ENCODE data around the gene CXCR5.

The CXCR5 gene

DNA sequence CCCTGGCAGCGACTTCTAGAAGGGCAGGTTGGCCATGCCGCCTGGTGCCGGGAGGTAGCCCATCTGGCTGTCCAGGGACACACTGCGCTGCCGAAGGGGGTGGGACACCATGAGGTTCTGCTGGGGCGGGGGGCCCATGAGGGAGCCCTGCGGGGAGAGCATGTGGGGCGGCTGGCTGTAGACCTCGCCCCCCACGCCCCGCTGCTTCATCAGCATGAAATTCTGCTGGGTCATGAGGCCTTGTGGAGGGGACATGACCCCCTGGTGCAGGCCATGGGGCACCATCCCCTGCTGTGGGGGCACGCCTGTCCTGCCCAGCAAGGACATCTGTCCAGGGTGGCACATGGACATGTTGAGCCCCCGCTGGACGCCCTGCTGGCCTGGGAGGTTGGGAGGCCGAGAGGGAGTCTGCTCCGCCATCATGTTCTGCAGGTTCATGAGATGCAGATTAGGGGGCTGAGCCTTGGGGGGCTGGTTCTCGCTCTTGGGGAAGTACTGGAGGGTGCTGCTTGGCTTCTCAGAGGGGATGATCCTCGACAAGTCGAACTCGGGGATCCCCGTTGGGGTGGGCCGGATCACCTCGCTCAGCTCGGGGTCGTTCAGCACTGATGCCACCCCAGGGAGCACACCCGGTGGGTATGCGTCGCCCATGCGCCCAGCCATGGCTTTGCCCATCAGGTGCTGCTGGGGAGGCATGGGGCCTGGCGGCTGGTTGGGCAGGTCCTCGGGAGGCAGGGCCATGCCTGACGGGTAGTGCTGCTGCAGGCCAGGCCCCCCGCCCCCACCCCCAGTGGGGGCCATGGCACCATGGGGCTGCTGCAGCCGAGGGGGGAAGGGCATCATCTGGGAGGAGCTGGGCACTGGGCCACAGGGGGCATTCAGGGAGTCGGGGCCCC is 15.0 kb downstream of the CXCR5 start:
- DNase-seq (ENCODE audit: low read depth): no peak

GRCh38 chr11:118899296-118899688 is 15.6 kb downstream of the CXCR5 start:
- DNase-seq (ENCODE audit: low read depth): no peak

DNA sequence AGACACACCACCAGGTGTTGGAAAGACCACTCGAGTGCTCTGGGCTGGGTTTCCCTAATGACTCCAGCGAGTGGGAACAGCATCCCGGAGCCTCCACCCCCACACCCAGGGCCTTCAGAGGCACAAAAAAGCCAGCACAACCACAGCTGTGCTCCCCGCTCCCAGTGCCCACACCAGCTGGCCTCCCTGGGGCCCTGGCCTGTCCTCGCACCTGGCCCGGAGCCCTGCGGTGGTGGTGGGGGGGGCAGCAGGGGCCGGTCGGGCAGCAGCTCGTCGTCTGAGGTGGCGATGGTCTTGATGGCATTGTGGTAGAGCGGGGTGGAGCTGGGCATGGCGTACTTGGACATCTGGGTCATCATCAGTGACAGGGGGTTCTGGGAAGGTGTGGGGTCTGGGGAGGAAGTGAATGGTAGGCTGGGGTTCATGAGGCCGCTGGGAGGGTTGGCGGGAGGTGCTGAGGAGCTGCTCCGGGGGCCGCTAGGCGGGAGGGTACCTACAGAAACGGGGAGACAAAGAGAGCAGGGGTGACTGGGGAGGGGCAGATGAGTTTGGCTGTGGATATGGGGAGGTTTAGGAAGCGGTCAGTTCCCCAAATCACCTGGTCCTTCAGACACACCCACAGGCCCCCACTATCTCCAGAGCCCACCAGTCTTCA is 16.1 kb downstream of the CXCR5 start:
- no peak for DNase-seq (ENCODE audit: low read depth)

DNA sequence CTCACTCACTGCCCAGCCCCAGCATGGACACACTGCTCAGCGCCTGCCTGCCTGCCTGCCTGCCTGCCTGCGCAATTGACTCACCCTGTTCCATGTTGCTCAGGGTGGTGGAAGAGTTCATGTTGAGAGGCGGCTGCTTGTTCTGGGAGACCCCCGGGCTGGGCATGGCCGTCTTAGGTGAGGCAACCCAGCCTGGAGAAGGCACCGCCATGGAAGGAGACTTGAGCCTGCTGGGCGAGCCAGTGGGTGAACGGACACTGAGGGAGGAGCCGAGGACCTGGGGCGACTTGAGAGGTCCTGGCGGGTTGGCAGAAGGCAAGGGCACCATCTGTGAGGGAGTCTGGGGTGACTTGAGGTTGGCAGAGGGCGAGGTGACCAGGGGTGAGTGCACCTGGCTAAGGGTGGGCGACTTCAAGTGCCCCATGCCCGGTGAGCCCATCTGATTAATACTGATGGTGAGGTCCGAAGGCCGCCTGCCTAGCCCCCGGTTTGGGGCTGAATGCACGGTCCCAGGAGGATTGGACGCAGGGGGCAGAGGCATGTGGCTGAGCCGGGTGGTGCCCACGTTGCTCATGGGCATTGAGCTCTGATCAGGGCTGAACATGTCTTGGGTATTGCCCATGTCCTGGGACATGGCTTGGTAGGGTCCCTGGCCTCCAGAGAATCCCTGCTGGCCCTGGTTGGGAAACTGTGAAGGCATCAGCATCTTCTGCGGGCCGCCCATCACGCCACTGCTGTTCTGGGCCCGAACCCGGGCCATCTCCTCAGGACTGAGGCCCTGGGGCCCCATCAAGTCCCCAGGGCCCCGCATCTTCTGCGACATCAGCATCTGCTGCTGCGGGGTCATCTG is 17.1 kb downstream of the CXCR5 start:
- DNase-seq (ENCODE audit: low read depth): no peak

DNA sequence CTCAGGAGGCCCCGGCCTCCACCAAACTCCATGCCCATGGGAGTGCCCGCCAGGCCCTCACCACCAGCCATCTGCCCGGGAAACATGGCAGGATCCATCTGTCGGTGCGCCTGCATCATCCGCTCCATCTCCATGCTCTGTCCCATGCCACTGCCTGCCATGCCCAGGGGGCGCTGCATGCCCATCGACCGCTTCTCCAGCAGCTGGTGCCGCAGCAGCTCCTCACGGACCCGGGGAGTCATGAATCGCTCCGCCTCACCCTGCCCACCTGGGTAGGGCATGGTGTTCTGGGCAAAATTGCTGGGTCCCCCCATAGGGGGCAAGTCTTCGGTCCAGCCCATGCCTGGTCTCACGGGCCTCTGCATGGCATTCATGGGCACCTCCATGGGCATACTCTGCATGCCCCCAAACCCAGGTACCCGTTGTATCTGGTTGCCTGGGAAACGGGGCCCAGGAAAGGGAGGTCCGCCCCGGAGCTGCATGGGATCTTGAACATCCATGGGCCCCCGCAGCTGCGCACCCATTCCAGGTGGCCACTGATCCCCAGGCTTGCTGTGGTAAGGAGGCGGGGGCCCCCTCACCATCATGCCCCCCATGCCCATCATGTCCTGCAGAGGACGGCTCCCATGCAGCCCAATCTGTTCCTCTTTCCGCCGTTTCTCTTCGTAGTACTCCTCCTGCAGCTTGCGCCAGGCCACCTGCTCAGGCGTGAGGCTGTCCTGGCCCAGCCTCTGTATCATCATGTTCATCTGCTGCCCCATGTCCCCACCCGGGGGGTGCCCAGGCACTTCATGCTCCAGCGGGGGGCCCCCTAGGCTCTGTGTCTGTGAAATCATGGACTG is 18.0 kb downstream of the CXCR5 start:
- DNase-seq (ENCODE audit: low read depth): no peak

GRCh38 chr11:118902336-118903203 is 18.9 kb downstream of the CXCR5 start:
- DNase-seq (ENCODE audit: low read depth): no peak

- DNase-seq (ENCODE audit: low read depth): no peak
These were observed 19.7 kb downstream of the CXCR5 start for GRCh38 chr11:118903204-118904015.

DNA sequence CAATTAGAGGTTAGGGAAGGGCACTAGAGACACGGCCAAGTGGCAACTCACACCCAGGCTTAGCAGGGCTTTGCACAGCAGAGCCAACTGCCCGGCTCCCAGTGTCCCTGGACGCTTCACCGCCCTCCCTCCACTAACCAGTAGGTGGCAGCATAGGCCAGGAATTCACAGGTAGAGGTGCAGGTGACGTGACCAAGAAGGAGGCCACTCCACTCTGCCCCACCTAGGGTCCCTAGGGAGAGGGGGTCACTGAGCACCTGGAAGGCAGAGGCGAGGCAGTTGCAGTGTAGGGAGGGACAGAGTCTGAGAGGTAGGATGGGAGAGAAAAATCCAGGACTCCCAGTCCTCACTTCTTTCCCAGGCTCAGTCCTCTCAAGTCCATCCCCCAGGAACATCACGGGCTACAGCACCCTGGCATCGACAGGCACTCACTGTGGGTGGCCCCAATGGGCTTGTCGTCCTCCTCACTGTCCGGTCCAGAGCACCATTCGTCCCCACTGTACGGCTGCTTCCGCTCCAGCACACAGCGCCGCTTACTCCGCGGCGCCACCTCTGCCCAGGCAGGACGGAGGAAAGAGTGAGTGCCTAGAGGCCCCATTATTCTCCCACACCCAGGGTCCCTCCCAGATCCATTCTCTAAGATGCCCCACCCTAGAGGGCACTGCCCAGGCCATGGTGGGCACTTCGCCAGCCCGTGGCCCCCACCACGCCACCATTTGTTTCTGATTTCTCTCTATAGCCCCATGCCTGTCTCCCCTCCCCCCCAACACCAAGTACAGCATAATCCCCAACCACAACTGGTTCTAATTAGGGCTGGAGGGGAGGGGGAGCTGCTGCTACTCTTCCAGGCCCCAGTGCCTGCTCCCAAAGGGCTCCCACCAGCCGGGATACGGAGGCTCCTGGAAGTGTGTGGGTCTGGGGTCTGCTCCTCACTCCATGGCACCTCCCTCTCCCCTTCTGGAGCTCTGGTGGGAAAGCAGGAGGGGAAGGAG is 23.7 kb downstream of the CXCR5 start:
- peak; percentile 80 for DNase-seq (ENCODE audit: low read depth)

DNA sequence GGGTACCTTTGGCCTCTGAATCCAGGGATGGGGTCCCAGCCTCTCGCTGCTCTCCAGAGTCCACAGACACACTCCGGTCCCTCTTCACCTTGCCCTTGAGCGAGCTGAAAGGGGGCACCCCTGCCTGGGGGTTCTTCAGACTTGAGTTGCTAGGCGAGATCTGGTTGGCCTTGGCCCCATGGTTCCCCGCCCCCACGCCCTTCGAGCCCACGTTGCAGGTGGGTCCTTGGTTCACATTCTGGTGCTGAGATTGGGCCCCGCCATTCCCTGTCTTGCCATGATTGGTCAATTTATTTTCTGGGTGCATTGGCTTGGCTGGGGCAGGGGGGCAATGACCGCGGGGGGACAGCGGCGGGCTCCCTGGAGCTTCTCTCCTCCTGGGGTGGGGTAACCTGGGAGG is 24.6 kb downstream of the CXCR5 start:
- DNase-seq (ENCODE audit: low read depth): no peak

DNA sequence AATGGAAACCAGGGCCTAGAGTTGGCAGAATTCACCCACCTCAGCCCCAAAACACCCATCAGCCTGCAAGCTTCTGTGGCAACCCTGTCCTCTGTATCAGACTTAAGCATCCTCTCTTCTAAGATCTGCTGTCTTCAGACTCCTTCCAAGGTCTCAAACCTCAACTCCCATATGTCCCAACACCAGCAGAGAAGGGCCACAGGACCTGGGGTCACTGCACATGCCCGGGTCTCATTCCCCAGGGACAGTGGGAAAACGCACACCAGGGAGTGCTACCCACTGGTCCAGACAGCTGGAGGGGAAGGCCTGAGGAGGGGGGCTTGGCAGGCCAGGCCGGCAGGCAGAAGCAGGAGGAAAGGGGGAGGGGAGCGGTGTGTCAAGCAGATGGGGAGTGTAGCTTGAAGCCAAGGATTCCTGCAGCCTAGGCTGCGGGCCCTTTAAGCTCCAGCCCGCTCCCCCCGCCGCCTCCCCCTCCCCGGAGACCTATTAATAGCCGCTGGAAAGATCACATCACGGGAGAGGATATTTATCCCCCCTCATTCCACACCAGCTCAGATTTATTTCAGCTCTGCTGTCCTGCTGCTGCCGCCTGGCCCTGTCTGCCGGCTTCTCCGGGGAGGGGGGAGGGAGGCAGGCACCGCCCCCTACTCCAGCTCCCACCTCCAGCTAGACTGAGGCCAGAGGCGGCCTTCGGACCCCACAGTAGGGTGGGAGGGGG is 25.4 kb downstream of the CXCR5 start:
- no peak for DNase-seq (ENCODE audit: low read depth)

DNA sequence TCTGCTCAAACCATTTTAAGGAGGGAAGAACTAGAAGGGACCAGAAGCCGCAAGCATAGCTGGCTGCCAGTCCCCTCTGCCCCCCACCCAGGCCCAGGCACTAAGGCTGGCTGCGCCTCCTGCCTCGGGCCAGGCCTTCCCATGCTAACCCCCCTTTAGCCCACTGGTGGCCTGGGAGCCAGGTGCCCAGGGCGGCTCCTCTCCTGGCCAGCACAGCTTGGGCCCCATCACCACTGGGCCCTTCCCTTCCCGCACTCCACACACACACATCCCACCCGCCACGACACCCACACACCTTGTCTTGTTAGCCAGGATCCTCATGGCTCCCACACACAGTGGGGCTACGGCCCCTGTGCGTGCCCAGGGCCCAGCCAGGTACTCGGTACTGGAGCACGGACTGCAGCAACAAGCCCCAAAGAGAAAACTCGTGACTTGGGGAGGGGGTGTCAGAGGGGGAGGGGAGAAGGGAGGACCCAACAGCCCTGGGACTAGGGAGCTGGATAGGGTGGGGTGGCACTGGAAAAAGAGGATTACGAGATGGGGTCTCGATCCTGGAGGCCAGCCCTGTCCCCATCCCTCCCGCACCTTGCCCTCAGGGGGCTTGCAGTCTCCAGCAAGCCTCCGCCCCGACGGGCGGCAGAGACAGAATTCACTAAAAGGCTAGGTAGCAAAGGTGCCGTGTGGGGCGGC is 26.1 kb downstream of the CXCR5 start:
- DNase-seq (ENCODE audit: low read depth): no peak

DNA sequence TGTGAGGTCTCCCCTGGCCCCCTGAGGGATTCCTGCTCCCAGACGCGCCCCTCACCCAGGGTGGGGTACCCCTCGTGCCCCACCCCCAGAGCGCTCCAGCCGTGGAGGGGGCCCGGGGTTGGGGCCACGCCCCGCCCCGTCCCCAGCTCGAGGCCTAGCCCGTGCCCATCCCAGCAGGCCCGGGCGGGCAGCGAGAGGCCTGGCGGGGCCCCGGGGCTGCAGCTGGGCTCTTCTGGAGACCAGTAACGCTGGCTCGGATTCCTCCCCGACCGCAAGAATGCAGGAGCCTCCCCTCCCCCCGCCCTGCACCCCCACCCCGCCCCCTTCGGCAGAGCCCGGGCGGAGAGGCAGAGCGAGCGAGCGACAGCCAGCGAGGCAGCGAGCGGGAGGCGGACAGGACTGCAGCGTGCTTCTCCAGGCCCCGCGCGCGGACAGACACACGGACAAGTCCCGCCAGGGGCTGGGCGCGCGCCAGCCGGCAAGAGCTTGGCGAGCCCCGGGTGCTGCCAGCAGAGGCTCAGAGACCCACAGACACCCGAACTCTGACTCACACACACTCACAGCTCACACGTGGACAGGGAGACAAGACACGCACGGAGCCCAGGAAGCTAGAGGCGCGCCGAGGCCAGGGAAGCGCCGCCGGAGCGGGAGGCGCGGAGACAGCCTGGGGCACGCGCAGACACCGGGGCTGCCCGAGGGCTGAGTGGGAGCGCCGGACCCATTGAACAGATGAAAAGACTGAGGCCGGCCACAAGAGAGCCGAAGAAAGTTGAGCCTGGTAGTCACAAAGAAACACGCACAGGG is 26.8 kb downstream of the CXCR5 start:
- DNase-seq (ENCODE audit: low read depth): no peak

- no peak for DNase-seq (ENCODE audit: low read depth)
These were observed 27.6 kb downstream of the CXCR5 start for GRCh38 chr11:118911113-118911879.

DNA sequence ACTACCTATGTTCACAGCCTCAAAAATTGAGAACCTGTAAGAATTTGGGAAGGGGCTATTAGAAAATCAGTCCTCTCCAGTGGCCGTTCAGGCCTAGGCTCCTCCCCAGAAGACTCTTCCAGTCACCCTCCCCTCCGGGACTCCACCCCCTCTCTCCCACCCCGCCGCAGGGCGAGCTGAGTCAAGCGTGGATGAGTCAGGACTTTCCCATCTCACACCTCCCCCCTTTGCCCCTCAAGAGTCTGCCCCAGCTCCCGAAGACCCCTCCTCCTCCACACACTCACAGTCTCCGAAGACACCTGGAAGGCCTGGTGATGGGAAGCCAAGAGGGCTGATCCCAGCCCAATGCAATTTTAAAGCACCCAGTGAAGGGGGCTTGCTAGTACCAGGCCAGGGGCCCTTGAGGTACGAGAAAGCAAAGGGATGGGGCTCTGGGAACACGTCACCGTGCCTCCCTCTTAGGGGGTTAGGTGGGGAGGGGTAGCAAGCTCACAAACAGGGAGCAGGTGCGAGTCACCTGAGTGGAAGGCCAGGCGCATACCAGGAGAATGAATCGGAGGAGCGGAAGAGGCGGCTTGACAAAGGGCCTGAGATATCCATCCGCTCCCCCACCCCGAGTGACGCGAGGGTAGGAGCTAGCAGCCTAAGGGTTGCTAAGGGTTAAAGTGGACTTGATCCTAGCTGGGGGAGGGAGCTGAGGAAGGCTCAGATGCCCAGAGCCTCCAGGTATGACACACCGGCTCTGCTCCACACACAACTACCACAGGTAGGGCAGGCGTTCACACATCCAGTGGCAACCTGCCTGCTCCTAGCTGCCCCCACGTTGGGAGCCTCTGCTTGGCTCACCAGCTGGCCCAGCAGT is 28.4 kb downstream of the CXCR5 start:
- DNase-seq (ENCODE audit: low read depth): peak; percentile 73
